SK-N-SH treated with all-trans-retinoic acid at 6 μM for 48 hours (cell line): ENCODE results near the gene ARAP3.
A peak's percentile ranks its signal among the peaks of the same experiment; 100 is the strongest.

ENCODE experiments used
- ATAC-seq: fragments of 200-7000 bp; cut with Tn5 transposase; 3 replicates; pipeline ENCODE4 v1.9.1; 2020; ENCODE audit warnings: mild to moderate bottlenecking, moderate library complexity
- ARNTL ChIP-seq: fragments of 450-650 bp; formaldehyde crosslinking; IDR thresholded peaks from 2 replicates; pipeline ENCODE4 v1.5.0; 2020; ENCODE audit warnings: low read depth, mild to moderate bottlenecking, moderate library complexity, borderline replicate concordance
- BACH2 ChIP-seq: fragments of 250-450 bp; sonication (Bioruptor Pico); IDR thresholded peaks from 2 replicates; pipeline ENCODE4 v1.9.0; 2021; ENCODE audit warnings: mild to moderate bottlenecking, borderline replicate concordance
- CSDC2 ChIP-seq: fragments of 250-450 bp; sonication (Bioruptor Pico); IDR thresholded peaks from 2 replicates; pipeline ENCODE4 v1.5.0; 2020; ENCODE audit warnings: mild to moderate bottlenecking, moderate library complexity
- CSRNP3 ChIP-seq: fragments of 250-450 bp; sonication (Bioruptor Pico); IDR thresholded peaks from 2 replicates; pipeline ENCODE4 v1.5.1; 2021; ENCODE audit warnings: mild to moderate bottlenecking, moderate library complexity
- ESRRG ChIP-seq: fragments of 250-450 bp; sonication (Bioruptor Pico); IDR thresholded peaks from 2 replicates; pipeline ENCODE4 v1.6.1; 2021; ENCODE audit warnings: mild to moderate bottlenecking
- GLIS3 ChIP-seq: fragments of 250-450 bp; sonication (Bioruptor Pico); IDR thresholded peaks from 2 replicates; pipeline ENCODE4 v1.5.0; 2020; ENCODE audit warnings: mild to moderate bottlenecking, moderate library complexity
- ISL1 ChIP-seq: fragments of 250-450 bp; sonication (Bioruptor Pico); IDR thresholded peaks from 2 replicates; pipeline ENCODE4 v2.1.2; 2022; ENCODE audit warnings: mild to moderate bottlenecking, moderate library complexity
- OSR1 ChIP-seq: fragments of 250-450 bp; sonication (Bioruptor Pico); IDR thresholded peaks from 2 replicates; pipeline ENCODE4 v1.8.0; 2022; ENCODE audit warnings: moderate library complexity, mild to moderate bottlenecking, inconsistent platforms
- PATZ1 ChIP-seq: fragments of 250-450 bp; sonication (Bioruptor Pico); IDR thresholded peaks from 2 replicates; pipeline ENCODE4 v1.8.0; 2020; ENCODE audit warnings: mild to moderate bottlenecking, moderate library complexity, borderline replicate concordance
- RARB ChIP-seq: fragments of 250-450 bp; sonication (Bioruptor Pico); IDR thresholded peaks from 2 replicates; pipeline ENCODE4 v1.8.0; 2021; ENCODE audit warnings: mild to moderate bottlenecking, moderate library complexity
- TCF4 ChIP-seq: fragments of 250-450 bp; sonication (Bioruptor Pico); IDR thresholded peaks from 2 replicates; pipeline ENCODE4 v1.8.0; 2021; ENCODE audit warnings: mild to moderate bottlenecking, moderate library complexity, borderline replicate concordance
- TOX ChIP-seq: fragments of 250-450 bp; sonication (Bioruptor Pico); IDR thresholded peaks from 2 replicates; pipeline ENCODE4 v1.8.0; 2021; ENCODE audit warnings: mild to moderate bottlenecking, moderate library complexity, borderline replicate concordance
- TSHZ2 ChIP-seq: fragments of 250-450 bp; sonication (Bioruptor Pico); IDR thresholded peaks from 2 replicates; pipeline ENCODE4 v1.5.0; 2020; ENCODE audit warnings: mild to moderate bottlenecking, moderate library complexity
- ZC3H10 ChIP-seq: fragments of 250-450 bp; sonication (Bioruptor Pico); IDR thresholded peaks from 2 replicates; pipeline ENCODE4 v1.5.1; 2021; ENCODE audit warnings: mild to moderate bottlenecking, moderate library complexity
- ZFP3 ChIP-seq: fragments of 250-450 bp; sonication (Bioruptor Pico); IDR thresholded peaks from 2 replicates; pipeline ENCODE4 v1.5.0; 2020; ENCODE audit warnings: mild to moderate bottlenecking, moderate library complexity
- ZFP30 ChIP-seq: fragments of 450-650 bp; formaldehyde crosslinking; IDR thresholded peaks from 2 replicates; pipeline ENCODE4 v1.5.0; 2022; ENCODE audit warnings: mild to moderate bottlenecking, moderate library complexity
- ZNF565 ChIP-seq: fragments of 450-650 bp; formaldehyde crosslinking; conservative IDR thresholded peaks from 2 replicates; pipeline ENCODE4 v1.5.0; 2020; ENCODE audit warnings: low read depth, mild to moderate bottlenecking, moderate library complexity
- ZNF70 ChIP-seq: fragments of 450-650 bp; formaldehyde crosslinking; IDR thresholded peaks from 2 replicates; pipeline ENCODE4 v1.5.0; 2020; ENCODE audit warnings: mild to moderate bottlenecking, moderate library complexity
- ZNF8 ChIP-seq: fragments of 450-650 bp; formaldehyde crosslinking; IDR thresholded peaks from 2 replicates; pipeline ENCODE4 v1.5.0; 2020; ENCODE audit warnings: mild to moderate bottlenecking, moderate library complexity
- TF ChIP-seq, protein P1 (sequence below): fragments of 250-450 bp; sonication (Bioruptor Pico); IDR thresholded peaks from 2 replicates; pipeline ENCODE4 v1.5.1; 2020; ENCODE audit warnings: low read depth, mild to moderate bottlenecking, moderate library complexity
- TF ChIP-seq, protein P2 (sequence below): fragments of 250-450 bp; sonication (Bioruptor Pico); IDR thresholded peaks from 2 replicates; pipeline ENCODE4 v1.8.0; 2021; ENCODE audit warnings: low read depth, mild to moderate bottlenecking, moderate library complexity, borderline replicate concordance

Gene ARAP3

GRCh38 chr5:141680751-141681201 is 1.3 kb downstream of the ARAP3 start:
- peak; percentile 72 for ATAC-seq
- TF ChIP-seq OSR1 (CRISPR knock-in tag) (no peak), ZC3H10 (CRISPR knock-in tag) (no peak), TCF4 (no peak), TSHZ2 (CRISPR knock-in tag) (no peak), TOX (CRISPR knock-in tag) (no peak), ZFP30 (CRISPR knock-in tag) (no peak), RARB (no peak), ZNF8 (no peak), ESRRG (no peak), ISL1 (CRISPR knock-in tag) (no peak), GLIS3 (CRISPR knock-in tag) (no peak), ARNTL (CRISPR knock-in tag) (no peak)
- TF ChIP-seq, protein P1, sequence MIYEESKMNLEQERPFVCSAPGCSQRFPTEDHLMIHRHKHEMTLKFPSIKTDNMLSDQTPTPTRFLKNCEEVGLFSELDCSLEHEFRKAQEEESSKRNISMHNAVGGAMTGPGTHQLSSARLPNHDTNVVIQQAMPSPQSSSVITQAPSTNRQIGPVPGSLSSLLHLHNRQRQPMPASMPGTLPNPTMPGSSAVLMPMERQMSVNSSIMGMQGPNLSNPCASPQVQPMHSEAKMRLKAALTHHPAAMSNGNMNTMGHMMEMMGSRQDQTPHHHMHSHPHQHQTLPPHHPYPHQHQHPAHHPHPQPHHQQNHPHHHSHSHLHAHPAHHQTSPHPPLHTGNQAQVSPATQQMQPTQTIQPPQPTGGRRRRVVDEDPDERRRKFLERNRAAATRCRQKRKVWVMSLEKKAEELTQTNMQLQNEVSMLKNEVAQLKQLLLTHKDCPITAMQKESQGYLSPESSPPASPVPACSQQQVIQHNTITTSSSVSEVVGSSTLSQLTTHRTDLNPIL (CRISPR knock-in tag): no peak
- TF ChIP-seq, all 23 proteins: peak for 0

GRCh38 chr5:141680178-141680577 is 1.9 kb downstream of the ARAP3 start:
- TF ChIP-seq BACH2 (CRISPR knock-in tag) (no peak), ZC3H10 (CRISPR knock-in tag) (no peak), ZNF70 (CRISPR knock-in tag) (no peak), ZFP3 (CRISPR knock-in tag) (no peak), ARNTL (CRISPR knock-in tag) (no peak), GLIS3 (CRISPR knock-in tag) (no peak), PATZ1 (CRISPR knock-in tag) (no peak), TOX (CRISPR knock-in tag) (no peak), ISL1 (CRISPR knock-in tag) (no peak), ZNF8 (no peak), ZFP30 (CRISPR knock-in tag) (no peak), CSDC2 (CRISPR knock-in tag) (no peak), ZNF565 (CRISPR knock-in tag) (no peak), OSR1 (CRISPR knock-in tag) (no peak), RARB (no peak), ESRRG (no peak)
- TF ChIP-seq, protein P1 (CRISPR knock-in tag): no peak
- no peak for ATAC-seq

DNA sequence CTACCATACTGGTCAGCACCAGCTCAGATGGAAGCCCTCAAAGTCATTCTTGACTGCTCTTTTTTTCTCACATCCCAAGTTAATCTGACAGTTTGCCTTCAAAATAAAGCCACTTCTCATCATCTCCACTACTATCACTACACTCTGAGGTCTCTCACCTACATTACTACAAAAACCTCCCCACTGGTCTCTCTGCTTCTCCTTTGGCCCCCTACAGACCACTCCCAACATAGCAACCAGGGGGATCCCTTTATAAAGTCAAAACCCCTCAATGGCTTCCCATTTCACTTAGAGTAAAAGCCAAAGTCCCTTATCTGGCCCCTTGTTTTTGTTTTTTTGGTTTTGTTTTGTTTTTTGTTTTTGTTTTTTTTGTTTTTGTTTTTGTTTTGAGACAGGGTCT is 4.6 kb downstream of the ARAP3 start:
- no peak for ATAC-seq
- TF ChIP-seq, protein P2, sequence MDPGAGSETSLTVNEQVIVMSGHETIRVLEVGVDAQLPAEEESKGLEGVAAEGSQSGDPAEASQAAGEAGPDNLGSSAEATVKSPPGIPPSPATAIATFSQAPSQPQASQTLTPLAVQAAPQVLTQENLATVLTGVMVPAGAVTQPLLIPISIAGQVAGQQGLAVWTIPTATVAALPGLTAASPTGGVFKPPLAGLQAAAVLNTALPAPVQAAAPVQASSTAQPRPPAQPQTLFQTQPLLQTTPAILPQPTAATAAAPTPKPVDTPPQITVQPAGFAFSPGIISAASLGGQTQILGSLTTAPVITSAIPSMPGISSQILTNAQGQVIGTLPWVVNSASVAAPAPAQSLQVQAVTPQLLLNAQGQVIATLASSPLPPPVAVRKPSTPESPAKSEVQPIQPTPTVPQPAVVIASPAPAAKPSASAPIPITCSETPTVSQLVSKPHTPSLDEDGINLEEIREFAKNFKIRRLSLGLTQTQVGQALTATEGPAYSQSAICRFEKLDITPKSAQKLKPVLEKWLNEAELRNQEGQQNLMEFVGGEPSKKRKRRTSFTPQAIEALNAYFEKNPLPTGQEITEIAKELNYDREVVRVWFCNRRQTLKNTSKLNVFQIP (CRISPR knock-in tag): no peak
- TF ChIP-seq ZNF8 (no peak), ARNTL (CRISPR knock-in tag) (no peak), ESRRG (no peak), TSHZ2 (CRISPR knock-in tag) (no peak), ZNF70 (CRISPR knock-in tag) (no peak), ISL1 (CRISPR knock-in tag) (no peak), CSRNP3 (CRISPR knock-in tag) (no peak), ZFP30 (CRISPR knock-in tag) (no peak)
